GM23248 (cell line): ENCODE measurements around the gene BRD1. TPM values are rescaled to one million over a fixed set of nuclear protein-coding genes. Genes with fewer than 3 reads are reported as not detected.

ENCODE experiments used
- DNase-seq: peaks from one replicate; pipeline ENCODE4 v3.0.0-alpha.2; 2015
- H2AFZ ChIP-seq: fragments of 200-600 bp; sonication (generic); 2 replicates; pipeline ENCODE4 v1.6.1; 2016; ENCODE audit warnings: antibody characterized with exemption
- H3F3A ChIP-seq: fragments of 200-600 bp; sonication (generic); 2 replicates; pipeline ENCODE4 v1.6.1; 2016; ENCODE audit warnings: mild to moderate bottlenecking, antibody characterized with exemption, mixed run types; ENCODE audit not compliant: insufficient read depth
- H3K27ac ChIP-seq: fragments of 200-600 bp; sonication (generic); 2 replicates; pipeline ENCODE4 v1.5.1; 2016; ENCODE audit warnings: mild to moderate bottlenecking
- H3K27me3 ChIP-seq: fragments of 200-600 bp; sonication (generic); replicated peaks from 2 replicates; pipeline ENCODE4 v1.6.1; 2016; ENCODE audit warnings: mild to moderate bottlenecking; ENCODE audit not compliant: insufficient read depth
- H3K36me3 ChIP-seq: fragments of 200-600 bp; sonication (generic); 2 replicates; pipeline ENCODE4 v1.6.1; 2016; ENCODE audit warnings: low read depth, mild to moderate bottlenecking
- H3K4me1 ChIP-seq: fragments of 200-600 bp; sonication (generic); 2 replicates; pipeline ENCODE4 v1.6.1; 2016; ENCODE audit warnings: mild to moderate bottlenecking; ENCODE audit not compliant: insufficient read depth
- H3K4me2 ChIP-seq: fragments of 200-600 bp; sonication (generic); one replicate; pipeline ENCODE4 v1.6.1; 2016; ENCODE audit warnings: mild to moderate bottlenecking; ENCODE audit not compliant: unreplicated experiment
- H3K4me3 ChIP-seq: fragments of 200-600 bp; sonication (generic); 2 replicates; pipeline ENCODE4 v1.5.1; 2016; ENCODE audit warnings: mild to moderate bottlenecking
- H3K79me2 ChIP-seq: fragments of 200-600 bp; sonication (generic); 2 replicates; pipeline ENCODE4 v1.6.1; 2016; ENCODE audit warnings: mild to moderate bottlenecking; ENCODE audit not compliant: insufficient read depth
- H3K9ac ChIP-seq: fragments of 200-600 bp; sonication (generic); 2 replicates; pipeline ENCODE4 v1.6.1; 2016; ENCODE audit warnings: mild to moderate bottlenecking
- H3K9me2 ChIP-seq: fragments of 200-600 bp; sonication (generic); 2 replicates; pipeline ENCODE4 v1.6.1; 2016; ENCODE audit warnings: mixed run types, mild to moderate bottlenecking, moderate library complexity; ENCODE audit not compliant: insufficient read depth
- H3K9me3 ChIP-seq: fragments of 200-600 bp; sonication (generic); one replicate; pipeline ENCODE4 v1.6.1; 2017; ENCODE audit warnings: low read depth
- H4K20me1 ChIP-seq: fragments of 200-600 bp; sonication (generic); 2 replicates; pipeline ENCODE4 v1.6.0; 2016; ENCODE audit not compliant: insufficient read depth
- EZH2 ChIP-seq: fragments of 200-600 bp; sonication (generic); IDR thresholded peaks from 2 replicates; pipeline ENCODE4 v1.6.1; 2018; ENCODE audit warnings: antibody characterized with exemption, mild to moderate bottlenecking; ENCODE audit not compliant: insufficient read depth, poor library complexity, severe bottlenecking
- EZH2phosphoT487 ChIP-seq: fragments of 200-600 bp; sonication (generic); IDR thresholded peaks from 2 replicates; pipeline ENCODE4 v1.6.1; 2018; ENCODE audit warnings: antibody characterized with exemption, moderate library complexity, mild to moderate bottlenecking, low read depth; ENCODE audit not compliant: insufficient read depth
- WGBS, 2 experiments: methylation state at CpG; one replicate each; pipeline ENCODE4 v1.1.6; 2015 to 2017; ENCODE audit warnings: low lambda C conversion rate in 2 of 2, low coverage in 1 of 2; ENCODE audit errors: missing lambda C conversion rate in 2 of 2; 5-methylcytosine and 5-hydroxymethylcytosine counted together
- in situ Hi-C: fragments of 300-500 bp; cut with MboI; formaldehyde crosslinking; loops from 2 replicates; pipeline ENCODE4 v1.15.0; 2020
- polyA plus RNA-seq: library from polyadenylated mRNA; unstranded; fragments of >200 nt; fragmentation: Nextera tagmentation; extraction: Ambion mirVana; gene quantifications from 2 replicates; pipeline ENCODE4 v1.2.1, GENCODE V29; 2016
- total RNA-seq: library from RNA; depleted of rRNA; stranded (reverse); fragments of >200 nt; shearing (Covaris generic); gene quantifications from 2 replicates; pipeline ENCODE4 v1.2.3, GENCODE V29; 2014

Gene BRD1
- total and polyA plus RNA-seq, 2 experiments from 2014 or later = 4.5 to 23.1 TPM

- Histone ChIP-seq H3F3A (no peaks in the 10 kb centered on the region), H3K4me3 (no peak overlapping the region), H3K9me2 (no peaks in the 10 kb centered on the region), H3K79me2 (no peaks in the 10 kb centered on the region), H3K27me3 (peaks cover 3% of the 10 kb centered on the region; the same call in 1 of the 2 replicates), H3K9me3 (no peaks in the 10 kb centered on the region), H3K4me1 (no peaks in the 10 kb centered on the region), H3K36me3 (no peaks in the 10 kb centered on the region), H3K4me2 (no peak overlapping the region), H3K27ac (no peak overlapping the region), H3K9ac (no peak overlapping the region), H2AFZ (no peak overlapping the region), H4K20me1 (no peaks in the 10 kb centered on the region)
- DNase-seq = no peak
- TF ChIP-seq EZH2 (no peak), EZH2phosphoT487 (no peak)
- WGBS, 2 experiments = 52 to 58% methylated on average over 7 of the region's 7 CpGs
- in situ Hi-C loops = no loop called here
These were observed 94.0 kb downstream of the BRD1 start for GRCh38 chr22:49733631-49734030.

- Histone ChIP-seq H3K9me3 (no peaks in the 10 kb centered on the region), H4K20me1 (no peaks in the 10 kb centered on the region), H3K27ac (no peak overlapping the region), H2AFZ (no peak overlapping the region), H3F3A (no peaks in the 10 kb centered on the region), H3K4me3 (no peak overlapping the region), H3K36me3 (no peaks in the 10 kb centered on the region), H3K79me2 (no peaks in the 10 kb centered on the region), H3K9ac (no peak overlapping the region), H3K4me2 (no peak overlapping the region), H3K4me1 (no peaks in the 10 kb centered on the region), H3K9me2 (no peaks in the 10 kb centered on the region), H3K27me3 (peaks cover 25% of the 10 kb centered on the region)
- no peak for DNase-seq
- 57 to 64% methylated on average over 9 of the region's 9 CpGs for WGBS, 2 experiments
- no peak for TF ChIP-seq EZH2
- TF ChIP-seq EZH2phosphoT487 = no peak
- in situ Hi-C loops = no loop called here
These were observed 97.0 kb downstream of the BRD1 start for GRCh38 chr22:49730656-49731055.

- Histone ChIP-seq H3K27me3 (peaks cover 27% of the 10 kb centered on the region), H2AFZ (no peak overlapping the region), H3K4me2 (no peak overlapping the region), H3K4me3 (no peak overlapping the region), H4K20me1 (no peaks in the 10 kb centered on the region), H3K9me2 (no peaks in the 10 kb centered on the region), H3K9ac (no peak overlapping the region), H3K4me1 (no peaks in the 10 kb centered on the region), H3K27ac (no peak overlapping the region), H3K79me2 (no peaks in the 10 kb centered on the region), H3K9me3 (no peaks in the 10 kb centered on the region), H3K36me3 (no peaks in the 10 kb centered on the region), H3F3A (no peaks in the 10 kb centered on the region)
- 55 to 57% methylated on average over 22 to 30 of the region's 31 CpGs for WGBS, 2 experiments
- in situ Hi-C loops = no loop called here
- TF ChIP-seq EZH2 (no peak), EZH2phosphoT487 (no peak)
- no peak for DNase-seq
These were observed 99.0 kb downstream of the BRD1 start for GRCh38 chr22:49728570-49729271.

GRCh38 chr22:49727881-49728569 is 99.6 kb downstream of the BRD1 start:
- TF ChIP-seq EZH2phosphoT487 (no peak), EZH2 (no peak)
- Histone ChIP-seq H3K9ac (no peak overlapping the region), H3K4me3 (no peak overlapping the region), H2AFZ (no peak overlapping the region), H3K4me1 (no peaks in the 10 kb centered on the region), H4K20me1 (no peaks in the 10 kb centered on the region), H3F3A (no peaks in the 10 kb centered on the region), H3K27ac (no peak overlapping the region), H3K9me3 (no peaks in the 10 kb centered on the region), H3K9me2 (no peaks in the 10 kb centered on the region), H3K27me3 (peaks cover 27% of the 10 kb centered on the region), H3K79me2 (no peaks in the 10 kb centered on the region), H3K4me2 (no peak overlapping the region), H3K36me3 (no peaks in the 10 kb centered on the region)
- in situ Hi-C loops = no loop called here
- no peak for DNase-seq
- 17 to 24% methylated on average over 13 to 16 of the region's 16 CpGs for WGBS, 2 experiments
